ENCODE results near the gene FLRT3. TPM values are rescaled to one million over a fixed set of nuclear protein-coding genes. Genes with fewer than 3 reads are reported as not detected.

Gene FLRT3
- polyA plus RNA-seq, 1 experiment = 0.64 TPM

DNA sequence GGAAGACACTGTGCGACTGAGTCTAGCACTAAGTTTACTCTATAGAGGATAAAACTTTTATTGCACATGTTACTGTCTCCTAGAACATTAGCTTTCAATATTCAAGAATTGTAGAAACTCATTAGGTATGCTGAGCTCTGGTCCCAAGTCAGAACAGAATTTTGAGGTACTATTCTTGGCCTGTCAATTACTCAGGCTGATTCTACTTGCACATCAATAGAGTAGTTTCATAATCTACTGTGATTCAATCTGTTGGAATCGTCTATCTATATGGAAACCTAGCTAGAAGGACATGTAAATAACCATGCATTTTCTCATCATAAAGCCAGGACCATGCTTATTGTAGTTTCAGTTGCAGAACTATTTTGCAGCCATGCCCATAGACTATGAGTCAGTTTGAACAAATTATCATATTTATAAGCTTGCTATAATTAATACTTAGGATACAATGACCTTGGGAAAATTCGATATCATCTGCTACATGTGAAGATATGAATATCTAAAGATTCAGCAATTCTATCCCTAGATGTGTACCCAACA, 41.6 kb downstream of the FLRT3 start:
- ChIA-PET POLR2A (no interaction called here), CTCF (interaction anchor here (0.7 to 0.9 kb wide), 2 partner anchors 13 to 106 kb away, joined by 4 read pairs; no protein-coding TSS in a partner anchor)
- Histone ChIP-seq H3K4me3 (ENCODE audit: low read depth, low read length) (no peak overlapping the region), H3K36me3 (ENCODE audit: control insufficient read depth, insufficient read depth, low read length) (no peaks in the 10 kb centered on the region), H3K27me3 (ENCODE audit: control insufficient read depth, insufficient read depth, low read length) (no peaks in the 10 kb centered on the region)
- TF ChIP-seq, protein P1, sequence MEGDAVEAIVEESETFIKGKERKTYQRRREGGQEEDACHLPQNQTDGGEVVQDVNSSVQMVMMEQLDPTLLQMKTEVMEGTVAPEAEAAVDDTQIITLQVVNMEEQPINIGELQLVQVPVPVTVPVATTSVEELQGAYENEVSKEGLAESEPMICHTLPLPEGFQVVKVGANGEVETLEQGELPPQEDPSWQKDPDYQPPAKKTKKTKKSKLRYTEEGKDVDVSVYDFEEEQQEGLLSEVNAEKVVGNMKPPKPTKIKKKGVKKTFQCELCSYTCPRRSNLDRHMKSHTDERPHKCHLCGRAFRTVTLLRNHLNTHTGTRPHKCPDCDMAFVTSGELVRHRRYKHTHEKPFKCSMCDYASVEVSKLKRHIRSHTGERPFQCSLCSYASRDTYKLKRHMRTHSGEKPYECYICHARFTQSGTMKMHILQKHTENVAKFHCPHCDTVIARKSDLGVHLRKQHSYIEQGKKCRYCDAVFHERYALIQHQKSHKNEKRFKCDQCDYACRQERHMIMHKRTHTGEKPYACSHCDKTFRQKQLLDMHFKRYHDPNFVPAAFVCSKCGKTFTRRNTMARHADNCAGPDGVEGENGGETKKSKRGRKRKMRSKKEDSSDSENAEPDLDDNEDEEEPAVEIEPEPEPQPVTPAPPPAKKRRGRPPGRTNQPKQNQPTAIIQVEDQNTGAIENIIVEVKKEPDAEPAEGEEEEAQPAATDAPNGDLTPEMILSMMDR (IDR thresholded peaks at IDR 0.05; ENCODE audit: insufficient read depth, low read depth, low read length) = no peak
- no peak for DNase-seq (ENCODE audit: low read depth)

DNA sequence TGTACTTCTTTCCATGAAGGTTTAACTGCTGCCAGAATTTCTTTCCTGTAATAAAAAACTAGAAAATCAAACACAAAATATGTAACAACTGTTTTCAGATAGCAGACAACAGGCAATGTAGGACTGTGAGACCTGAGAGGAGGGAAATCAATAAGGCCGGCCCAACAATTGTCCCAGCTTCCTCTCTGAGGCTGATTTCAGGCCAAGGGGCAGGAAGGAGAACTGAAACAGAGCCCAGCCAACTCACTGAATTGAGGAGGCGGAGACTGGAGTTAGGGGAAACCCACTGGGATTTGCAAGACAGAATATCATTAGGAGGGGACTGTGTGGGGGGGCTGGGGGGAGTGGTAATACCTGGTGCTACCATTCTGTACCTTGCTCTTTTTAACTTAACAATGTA, 42.2 kb downstream of the FLRT3 start:
- Histone ChIP-seq H3K4me3 (ENCODE audit: low read depth, low read length) (no peak overlapping the region), H3K36me3 (ENCODE audit: control insufficient read depth, insufficient read depth, low read length) (no peaks in the 10 kb centered on the region), H3K27me3 (ENCODE audit: control insufficient read depth, insufficient read depth, low read length) (no peaks in the 10 kb centered on the region)
- TF ChIP-seq, protein P1 (IDR thresholded peaks at IDR 0.05; ENCODE audit: insufficient read depth, low read depth, low read length) = no peak
- ChIA-PET POLR2A (no interaction called here), CTCF (interaction anchor here (0.9 kb wide), 1 partner anchor 11 kb away, joined by 3 read pairs; no protein-coding TSS in a partner anchor)
- no peak for DNase-seq (ENCODE audit: low read depth)

DNA sequence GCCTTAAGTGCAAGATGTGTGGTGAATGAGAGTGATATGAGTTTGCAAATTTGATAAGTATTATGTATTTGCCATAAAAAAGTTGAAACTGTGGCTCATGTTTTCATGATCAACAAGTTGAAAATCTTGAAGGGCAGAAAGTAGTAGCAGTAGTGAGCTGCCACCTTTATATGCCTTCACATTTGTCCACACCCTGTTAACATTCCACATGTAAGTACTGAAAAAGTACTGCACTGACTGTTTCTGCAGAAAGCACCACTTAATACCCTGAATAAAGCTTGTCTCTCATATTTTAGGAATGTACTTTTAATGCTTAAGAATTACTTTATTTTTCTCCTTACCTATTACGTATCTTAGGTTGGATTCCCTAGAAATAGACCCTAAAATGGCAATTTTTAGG, 45.9 kb downstream of the FLRT3 start:
- no peak for DNase-seq (ENCODE audit: low read depth)
- no peaks in the 10 kb centered on the region for H3K27me3 ChIP-seq (ENCODE audit: control insufficient read depth, insufficient read depth, low read length)
- H3K36me3 ChIP-seq (ENCODE audit: control insufficient read depth, insufficient read depth, low read length) = no peaks in the 10 kb centered on the region
- ChIA-PET POLR2A (no interaction called here), CTCF (interaction anchor here (1.4 kb wide), 1 partner anchor 27 kb away, joined by 3 read pairs; no protein-coding TSS in a partner anchor)
- TF ChIP-seq, protein P1 (IDR thresholded peaks at IDR 0.05; ENCODE audit: insufficient read depth, low read depth, low read length) = no peak
- H3K4me3 ChIP-seq (ENCODE audit: low read depth, low read length) = no peak overlapping the region

DNA sequence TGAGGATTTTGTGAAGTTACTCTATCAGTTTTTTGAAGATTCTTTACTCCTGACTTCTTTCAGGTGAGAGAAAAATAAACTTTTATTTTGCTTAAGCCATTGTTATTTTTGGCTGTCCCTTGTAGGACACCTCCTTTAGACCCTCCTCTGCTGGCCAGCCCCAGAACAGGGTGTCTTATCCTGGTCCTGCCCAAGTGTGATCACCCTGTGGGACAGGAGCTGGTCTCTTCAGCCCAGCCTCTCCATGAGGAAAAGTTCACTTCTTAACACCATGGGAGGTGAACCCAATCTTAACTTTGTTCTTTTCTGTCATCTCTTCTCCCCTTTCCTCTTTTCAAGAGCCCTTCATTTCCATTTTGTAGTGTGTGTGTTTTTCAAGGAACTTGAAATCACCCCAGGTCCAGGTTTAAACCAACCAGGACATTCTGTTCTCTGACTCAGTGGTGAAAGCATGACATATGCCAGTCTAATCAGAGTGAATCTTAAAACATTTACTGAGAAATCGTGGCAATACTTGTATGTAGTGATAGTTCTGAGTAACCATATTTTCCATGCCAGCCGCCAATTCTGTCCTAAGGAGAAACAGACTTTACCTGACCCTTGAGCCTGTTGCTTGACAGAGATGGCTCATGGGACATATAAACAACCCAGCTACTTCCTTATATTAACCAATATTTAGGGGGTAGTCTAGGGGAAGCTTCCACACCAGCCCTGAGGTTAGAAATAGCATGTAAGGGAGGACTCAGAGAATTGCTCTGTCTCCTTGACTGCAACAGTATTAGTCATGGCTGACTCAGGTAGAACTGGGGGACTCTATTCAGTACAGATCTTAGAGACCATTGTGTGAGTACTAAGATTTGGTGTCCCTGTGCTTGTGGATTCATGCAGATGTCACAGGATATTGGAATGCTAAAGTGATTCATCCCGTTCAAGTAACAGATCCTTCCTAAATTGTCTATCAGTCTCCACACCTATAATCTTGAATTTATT, 48.8 kb downstream of the FLRT3 start:
- ChIA-PET CTCF (no interaction called here), POLR2A (no interaction called here)
- H3K36me3 ChIP-seq (ENCODE audit: control insufficient read depth, insufficient read depth, low read length) = no peaks in the 10 kb centered on the region
- no peak for DNase-seq (ENCODE audit: low read depth)
- TF ChIP-seq, protein P1 (IDR thresholded peaks at IDR 0.05; ENCODE audit: insufficient read depth, low read depth, low read length) = no peak
- no peaks in the 10 kb centered on the region for H3K27me3 ChIP-seq (ENCODE audit: control insufficient read depth, insufficient read depth, low read length)
- no peak overlapping the region for H3K4me3 ChIP-seq (ENCODE audit: low read depth, low read length)

DNA sequence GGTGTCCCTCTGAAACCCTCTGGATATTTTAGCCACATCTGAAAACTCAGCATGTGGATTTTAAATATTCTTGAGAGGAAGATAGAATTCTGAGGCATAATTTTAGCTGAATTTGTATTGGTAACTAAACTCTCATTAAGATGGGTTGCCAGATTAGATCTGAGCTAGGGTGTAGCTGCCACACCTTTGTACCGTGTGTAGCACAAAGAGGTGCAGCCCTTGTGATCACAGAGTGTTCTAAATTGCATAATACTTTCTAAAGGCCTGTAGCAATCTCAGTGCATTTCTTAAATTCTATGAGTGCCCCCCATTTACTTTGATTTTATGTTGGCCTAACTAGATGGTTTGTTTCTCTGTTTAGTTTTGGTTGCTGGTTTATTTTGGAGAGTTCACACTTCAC, 53.0 kb downstream of the FLRT3 start:
- Histone ChIP-seq H3K27me3 (ENCODE audit: control insufficient read depth, insufficient read depth, low read length) (no peaks in the 10 kb centered on the region), H3K4me3 (ENCODE audit: low read depth, low read length) (no peak overlapping the region), H3K36me3 (ENCODE audit: control insufficient read depth, insufficient read depth, low read length) (no peaks in the 10 kb centered on the region)
- POLR2A ChIA-PET = no interaction called here
- CTCF ChIA-PET = interaction anchor here (1.2 kb wide), 1 partner anchor 10 kb away, joined by 3 read pairs; no protein-coding TSS in a partner anchor
- DNase-seq (ENCODE audit: low read depth) = no peak
- TF ChIP-seq, protein P1 (IDR thresholded peaks at IDR 0.05; ENCODE audit: insufficient read depth, low read depth, low read length) = no peak
